ENCODE results near the gene LMBRD1. TPM values are rescaled to one million over a fixed set of nuclear protein-coding genes. Genes with fewer than 3 reads are reported as not detected.

The LMBRD1 gene
- polyA plus RNA-seq, 1 donor (not counting 4 experiments of a cell fraction or from before 2014, with no cell fraction given), result 30.1 TPM

GRCh38 chr6:69835414-69836179, 38.8 kb upstream of the LMBRD1 start:
- FAIRE-seq (peak; percentile 77), DNase-seq (ENCODE audit: low read depth, low spot score) (no peak)

GRCh38 chr6:69832558-69832957, 35.7 kb upstream of the LMBRD1 start:
- H3K9me3 ChIP-seq (ENCODE audit: control insufficient read depth, low read depth, low read length), result no peaks in the 10 kb centered on the region
- H3K4me2 ChIP-seq (ENCODE audit: control insufficient read depth, extremely low read depth, insufficient read depth, low read depth, low read length), result no peak overlapping the region
- H3K4me3 ChIP-seq (ENCODE audit: control insufficient read depth in 2 of 3, extremely low read depth in 1 of 3, insufficient read depth in 2 of 3, low read depth in 1 of 3, low read length in 3 of 3), result no peak overlapping the region
- H3K79me2 ChIP-seq (ENCODE audit: control insufficient read depth, insufficient read depth, low read length), result no peaks in the 10 kb centered on the region
- H3K4me1 ChIP-seq (ENCODE audit: control insufficient read depth, extremely low read depth, insufficient read depth, low read length), result no peaks in the 10 kb centered on the region
- TF ChIP-seq CTCF (optimal IDR thresholded peaks at IDR 0.05 in 1 of 3, IDR thresholded peaks at IDR 0.05 in 1 of 3, conservative IDR thresholded peaks at IDR 0.05 in 1 of 3; ENCODE audit: extremely low read depth in 1 of 3, insufficient read depth in 2 of 3, low read length in 3 of 3) (no peak), EZH2 (IDR thresholded peaks at IDR 0.05; ENCODE audit: low read length) (no peak)
- FAIRE-seq (no peak), DNase-seq (ENCODE audit: low read depth, low spot score) (no peak)
- H3K9me1 ChIP-seq (ENCODE audit: control insufficient read depth, extremely low read depth, insufficient read depth, low read length), result peaks cover 2% of the 10 kb centered on the region
- no peak overlapping the region for H2AFZ ChIP-seq (ENCODE audit: control insufficient read depth, low read length)
- no peaks in the 10 kb centered on the region for H3K36me3 ChIP-seq (ENCODE audit: control insufficient read depth in 2 of 2, extremely low read depth in 1 of 2, insufficient read depth in 2 of 2, low read length in 2 of 2)
- dilution Hi-C loops (cut with MboI; ENCODE audit: extremely low pct_ligation_motif_present, low sequenced_read_pairs), result no loop called here
- H3K9ac ChIP-seq (ENCODE audit: control insufficient read depth, extremely low read depth, insufficient read depth, low read length), result no peak overlapping the region
- H3K27ac ChIP-seq (ENCODE audit: control insufficient read depth, insufficient read depth, low read length), result no peak overlapping the region
- peaks cover 3% of the 10 kb centered on the region for H3K27me3 ChIP-seq (ENCODE audit: control insufficient read depth, extremely low read depth, insufficient read depth, low read length)
- H4K20me1 ChIP-seq (ENCODE audit: control insufficient read depth, extremely low read depth, insufficient read depth, low read length), result no peaks in the 10 kb centered on the region

More at GRCh38 chr6:69835414-69836179, 38.8 kb upstream of the LMBRD1 start:
- no peaks in the 10 kb centered on the region for H3K79me2 ChIP-seq (ENCODE audit: control insufficient read depth, insufficient read depth, low read length)
- no peak overlapping the region for H3K4me2 ChIP-seq (ENCODE audit: control insufficient read depth, extremely low read depth, insufficient read depth, low read depth, low read length)
- no peak overlapping the region for H2AFZ ChIP-seq (ENCODE audit: control insufficient read depth, low read length)
- H3K9ac ChIP-seq (ENCODE audit: control insufficient read depth, extremely low read depth, insufficient read depth, low read length), result no peak overlapping the region
- H3K27ac ChIP-seq (ENCODE audit: control insufficient read depth, insufficient read depth, low read length), result no peak overlapping the region
- no peaks in the 10 kb centered on the region for H3K9me3 ChIP-seq (ENCODE audit: control insufficient read depth, low read depth, low read length)
- H3K4me3 ChIP-seq (ENCODE audit: control insufficient read depth in 2 of 3, extremely low read depth in 1 of 3, insufficient read depth in 2 of 3, low read depth in 1 of 3, low read length in 3 of 3), result no peak overlapping the region
- no peaks in the 10 kb centered on the region for H3K36me3 ChIP-seq (ENCODE audit: control insufficient read depth in 2 of 2, extremely low read depth in 1 of 2, insufficient read depth in 2 of 2, low read length in 2 of 2)
- H3K4me1 ChIP-seq (ENCODE audit: control insufficient read depth, extremely low read depth, insufficient read depth, low read length), result no peaks in the 10 kb centered on the region
- H4K20me1 ChIP-seq (ENCODE audit: control insufficient read depth, extremely low read depth, insufficient read depth, low read length), result no peaks in the 10 kb centered on the region
- peaks cover 2% of the 10 kb centered on the region for H3K9me1 ChIP-seq (ENCODE audit: control insufficient read depth, extremely low read depth, insufficient read depth, low read length)
- H3K27me3 ChIP-seq (ENCODE audit: control insufficient read depth, extremely low read depth, insufficient read depth, low read length), result no peaks in the 10 kb centered on the region
- dilution Hi-C loops (cut with MboI; ENCODE audit: extremely low pct_ligation_motif_present, low sequenced_read_pairs), result no loop called here
- TF ChIP-seq EZH2 (IDR thresholded peaks at IDR 0.05; ENCODE audit: low read length) (no peak), CTCF (optimal IDR thresholded peaks at IDR 0.05 in 1 of 3, IDR thresholded peaks at IDR 0.05 in 1 of 3, conservative IDR thresholded peaks at IDR 0.05 in 1 of 3; ENCODE audit: extremely low read depth in 1 of 3, insufficient read depth in 2 of 3, low read length in 3 of 3) (peak in 2 of 3 experiments; percentile 71 to 77)
